CD4-positive, alpha-beta T cell treated with Interleukin-4 for 1 hour (primary cell): ENCODE measurements around the gene NPHS2.
"Not testable (repeated sequence)": the region's sequence is repeated elsewhere in the genome, so short reads cannot be mapped to it uniquely, and the experiment has no call there.

Experiments
- DNase-seq, 2 donors: peaks; one replicate each; pipeline ENCODE4 v3.0.0-alpha.2; 2020 to 2022

The NPHS2 gene

GRCh38 chr1:179545321-179545720 lies 30.4 kb downstream of the NPHS2 start:
- DNase-seq: no peak

GRCh38 chr1:179541774-179542173 lies 34.0 kb downstream of the NPHS2 start:
- no peak for DNase-seq

GRCh38 chr1:179530352-179530751 lies 45.4 kb downstream of the NPHS2 start:
- DNase-seq: no peak

GRCh38 chr1:179529482-179530195 lies 46.1 kb downstream of the NPHS2 start:
- no peak for DNase-seq

GRCh38 chr1:179518544-179518943 lies 57.2 kb downstream of the NPHS2 start:
- DNase-seq: not testable (repeated sequence)

GRCh38 chr1:179516976-179517705 lies 58.6 kb downstream of the NPHS2 start:
- DNase-seq: no peak

GRCh38 chr1:179510038-179510437 lies 65.7 kb downstream of the NPHS2 start:
- no peak for DNase-seq

- DNase-seq: no peak
These were observed 66.4 kb downstream of the NPHS2 start for GRCh38 chr1:179509384-179509783.

- no peak for DNase-seq
These were observed 69.5 kb downstream of the NPHS2 start for GRCh38 chr1:179506199-179506598.
